CD14-positive monocyte (primary cell): ENCODE results near the gene TPK1. TPM values are rescaled to one million over a fixed set of nuclear protein-coding genes. Genes with fewer than 3 reads are reported as not detected.

Experiments used
- DNase-seq, 3 donors: peaks; one replicate each; pipeline ENCODE4 v3.0.0-alpha.2; 2011 to 2022
- H2AFZ ChIP-seq: 2 replicates; pipeline ENCODE4 v1.6.0; 2012; ENCODE audit warnings: mild to moderate bottlenecking, low read depth, low read length, inconsistent platforms; ENCODE audit not compliant: insufficient read depth, poor library complexity, severe bottlenecking
- H3K27ac ChIP-seq, 2 donors: 1 replicate in 1 of 2; 2 replicates in 1 of 2; pipeline ENCODE4 v1.5.1; 2012 to 2013; ENCODE audit warnings: low read length in 2 of 2, control low read depth in 1 of 2, inconsistent platforms in 1 of 2, low read depth in 1 of 2, mild to moderate bottlenecking in 1 of 2
- H3K27me3 ChIP-seq, 2 donors: one replicate each; pipeline versions ENCODE4 v1.6.0 to v1.6.1; 2011 to 2013; ENCODE audit warnings: low read length in 2 of 2; ENCODE audit not compliant: control insufficient read depth in 2 of 2, insufficient read depth in 2 of 2
- H3K36me3 ChIP-seq, 2 donors: replicated peaks in 1 of 2; 1 replicate in 1 of 2; 2 replicates in 1 of 2; pipeline versions ENCODE4 v1.5.1 to v1.6.1; 2012 to 2013; ENCODE audit warnings: low read length in 2 of 2, control low read depth in 1 of 2, inconsistent platforms in 1 of 2, mild to moderate bottlenecking in 1 of 2; ENCODE audit not compliant: insufficient read depth in 2 of 2, control insufficient read depth in 1 of 2
- H3K4me1 ChIP-seq, 2 donors: 1 replicate in 1 of 2; 2 replicates in 1 of 2; pipeline versions ENCODE4 v1.5.1 to v1.6.1; 2012 to 2013; ENCODE audit warnings: low read length in 2 of 2, control low read depth in 1 of 2, inconsistent platforms in 1 of 2, mild to moderate bottlenecking in 1 of 2, moderate library complexity in 1 of 2; ENCODE audit not compliant: insufficient read depth in 2 of 2, control insufficient read depth in 1 of 2
- H3K4me2 ChIP-seq: replicated peaks from 2 replicates; pipeline ENCODE3; 2012; ENCODE audit warnings: low read length, moderate library complexity, mild to moderate bottlenecking; ENCODE audit not compliant: poor library complexity, severe bottlenecking; ENCODE audit errors: extremely low read depth
- H3K4me3 ChIP-seq, 3 experiments: fragments of 200-600 bp in 1 of 3; sonication (generic) in 1 of 3; replicated peaks in 1 of 3; 1 replicate in 2 of 3; 2 replicates in 1 of 3; pipeline ENCODE4 v1.5.1; 2011 to 2013; ENCODE audit warnings: low read length in 3 of 3, mild to moderate bottlenecking in 3 of 3, control low read depth in 2 of 3, low read depth in 2 of 3, inconsistent platforms in 1 of 3, moderate library complexity in 1 of 3
- H3K79me2 ChIP-seq: 2 replicates; pipeline ENCODE4 v1.6.0; 2012; ENCODE audit warnings: mild to moderate bottlenecking, control low read depth, inconsistent platforms, low read length, moderate library complexity; ENCODE audit not compliant: insufficient read depth
- H3K9ac ChIP-seq: 2 replicates; pipeline ENCODE4 v1.6.0; 2017; ENCODE audit warnings: low read length, mild to moderate bottlenecking; ENCODE audit not compliant: insufficient read depth, poor library complexity, severe bottlenecking
- H3K9me3 ChIP-seq, 2 donors: replicated peaks in 1 of 2; 1 replicate in 1 of 2; 2 replicates in 1 of 2; pipeline versions ENCODE4 v1.5.1 to v1.6.1; 2012 to 2013; ENCODE audit warnings: low read length in 2 of 2, control low read depth in 1 of 2; ENCODE audit not compliant: control insufficient read depth in 1 of 2, insufficient read depth in 1 of 2
- H4K20me1 ChIP-seq: 2 replicates; pipeline ENCODE4 v1.6.0; 2012; ENCODE audit warnings: mild to moderate bottlenecking, low read length, control low read depth, moderate library complexity; ENCODE audit not compliant: insufficient read depth
- H3K27ac Mint-ChIP-seq, 7 donors: one replicate each; pipeline ENCODE4 v1.8.0; 2020; ENCODE audit warnings: mild to moderate bottlenecking in 7 of 7, mixed read lengths in 7 of 7, moderate library complexity in 6 of 7, inconsistent platforms in 2 of 7
- H3K27me3 Mint-ChIP-seq, 3 donors: one replicate each; pipeline ENCODE4 v1.8.0; 2021 to 2022; ENCODE audit warnings: low read depth in 3 of 3, mild to moderate bottlenecking in 3 of 3, mixed read lengths in 3 of 3, moderate library complexity in 3 of 3, inconsistent platforms in 1 of 3
- H3K36me3 Mint-ChIP-seq, 2 donors: one replicate each; pipeline ENCODE4 v1.8.0; 2020; ENCODE audit warnings: mixed read lengths in 2 of 2, inconsistent platforms in 1 of 2, mild to moderate bottlenecking in 1 of 2
- H3K4me1 Mint-ChIP-seq: one replicate; pipeline ENCODE4 v1.8.0; 2020; ENCODE audit warnings: mild to moderate bottlenecking, mixed read lengths
- H3K4me3 Mint-ChIP-seq, 2 donors: one replicate each; pipeline ENCODE4 v1.8.0; 2020; ENCODE audit warnings: mild to moderate bottlenecking in 2 of 2, mixed read lengths in 2 of 2, moderate library complexity in 1 of 2
- H3K9me3 Mint-ChIP-seq, 7 donors: one replicate each; pipeline ENCODE4 v1.8.0; 2020 to 2022; ENCODE audit warnings: mixed read lengths in 7 of 7, mild to moderate bottlenecking in 6 of 7, moderate library complexity in 6 of 7, inconsistent platforms in 2 of 7
- CTCF ChIP-seq: fragments of 200-600 bp; IDR thresholded peaks from one replicate; pipeline ENCODE4 v1.8.0; 2022; ENCODE audit warnings: antibody characterized with exemption, mild to moderate bottlenecking
- WGBS: methylation state at CpG from one replicate; pipeline ENCODE4 v1.1.5; 2013; ENCODE audit warnings: missing lambda C conversion rate; ENCODE audit not compliant: insufficient coverage; 5-methylcytosine and 5-hydroxymethylcytosine counted together
- intact Hi-C, 2 donors: fragments of 100-400 bp; cut with micrococcal nuclease; formaldehyde crosslinking; loops; one replicate each; pipeline versions ENCODE4 v1.15.0 to v1.15.1; 2023
- polyA plus RNA-seq, 3 donors: library from polyadenylated mRNA; depleted of rRNA in 1 of 3; unstranded in 2 of 3; stranded (reverse) in 1 of 3; fragments of 300-500 nt in 2 of 3; fragments of >200 nt in 1 of 3; fragmentation: Illumina TruSeq in 2 of 3; gene quantifications; 1 replicate in 2 of 3; 2 replicates in 1 of 3; pipeline ENCODE4 v1.2.3, GENCODE V29; 2012 to 2021

The TPK1 gene
- polyA plus RNA-seq, 3 donors = 18.9 to 33.8 (median 33.1) TPM

GRCh38 chr7:144547888-144548287, 288.0 kb downstream of the TPK1 start:
- Mint-ChIP-seq H3K4me3 (no peak overlapping the region), H3K27ac (no peak overlapping the region), H3K4me1 (no peaks in the 10 kb centered on the region), H3K9me3 (peaks cover 0 to 3% (median 0%) of the 10 kb centered on the region in 7 donors), H3K36me3 (peaks cover 6 to 12% of the 10 kb centered on the region in 2 donors), H3K27me3 (peaks cover 0 to 5% (median 0%) of the 10 kb centered on the region in 3 donors)
- Histone ChIP-seq H3K4me1 (no peaks in the 10 kb centered on the region), H3K79me2 (no peaks in the 10 kb centered on the region), H3K27me3 (no peaks in the 10 kb centered on the region), H3K4me3 (no peak overlapping the region), H2AFZ (no peak overlapping the region), H3K36me3 (no peaks in the 10 kb centered on the region), H3K27ac (no peak overlapping the region), H4K20me1 (no peaks in the 10 kb centered on the region), H3K4me2 (no peak overlapping the region), H3K9ac (no peak overlapping the region), H3K9me3 (no peaks in the 10 kb centered on the region)
- no CpG with 5 or more reads among the region's 1 CpG for WGBS
- intact Hi-C loops = no loop called here
- DNase-seq = no peak
- no peak for TF ChIP-seq CTCF

- H3K27me3 Mint-ChIP-seq = peaks cover 0 to 5% (median 0%) of the 10 kb centered on the region in 3 donors
- H3K9me3 Mint-ChIP-seq = peaks cover 0 to 3% (median 0%) of the 10 kb centered on the region in 7 donors
- no peak overlapping the region for H3K4me2 ChIP-seq
- H3K27me3 ChIP-seq = no peaks in the 10 kb centered on the region
- no peak for DNase-seq
- no peaks in the 10 kb centered on the region for H4K20me1 ChIP-seq
- H3K4me3 ChIP-seq = no peak overlapping the region
- no peak overlapping the region for H3K9ac ChIP-seq
- no peak overlapping the region for H3K27ac ChIP-seq
- H3K36me3 Mint-ChIP-seq = peaks cover 7 to 12% of the 10 kb centered on the region in 2 donors
- intact Hi-C loops = no loop called here
- no peaks in the 10 kb centered on the region for H3K9me3 ChIP-seq
- no peak overlapping the region for H2AFZ ChIP-seq
- no peak for TF ChIP-seq CTCF
- H3K4me1 ChIP-seq = no peaks in the 10 kb centered on the region
- no peaks in the 10 kb centered on the region for H3K4me1 Mint-ChIP-seq
- WGBS = 100% methylated on average over 2 of the region's 2 CpGs
- no peak overlapping the region for H3K4me3 Mint-ChIP-seq
- H3K27ac Mint-ChIP-seq = no peak overlapping the region
- no peaks in the 10 kb centered on the region for H3K36me3 ChIP-seq
- H3K79me2 ChIP-seq = no peaks in the 10 kb centered on the region
Observed at GRCh38 chr7:144546782-144547181, 289.1 kb downstream of the TPK1 start.
